ENCODE results near the gene ITGB7. TPM values are rescaled to one million over a fixed set of nuclear protein-coding genes. Genes with fewer than 3 reads are reported as not detected.

ITGB7 gene
- total and polyA plus RNA-seq, 11 donors = 0.12 to 11.6 (median 1.1) TPM

DNA sequence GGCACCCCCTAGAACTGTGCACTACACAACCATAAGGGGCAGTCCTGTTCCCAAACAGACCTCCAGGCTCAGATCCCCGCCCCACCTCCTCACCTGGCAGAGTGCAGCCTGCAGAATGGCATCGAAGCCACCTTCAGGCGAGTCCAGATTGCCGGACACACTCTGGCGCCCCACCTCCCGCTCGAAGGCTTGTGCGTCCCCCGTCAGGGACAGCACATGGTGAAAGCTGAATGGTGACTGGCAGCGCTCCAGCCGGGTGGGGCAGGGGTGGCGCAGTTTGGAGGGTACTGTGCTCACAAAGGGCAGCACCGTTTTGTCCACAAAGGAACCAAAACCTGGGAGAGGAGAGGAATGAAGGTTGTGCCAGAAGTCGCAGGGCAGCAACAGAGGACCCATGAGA is 10.6 kb downstream of the ITGB7 start:
- Histone ChIP-seq H3K4me1 (peaks cover 0 to 31% (median 6%) of the 10 kb centered on the region in 12 donors), H3K27ac (no peak overlapping the region), H3K27me3 (no peaks in the 10 kb centered on the region), H3K9me3 (no peaks in the 10 kb centered on the region), H3K4me3 (no peak overlapping the region), H3K36me3 (peaks cover 0 to 17% (median 0%) of the 10 kb centered on the region in 9 donors)
- intact Hi-C loops (cut with DNase I) = loop anchor here in 8 of 10 donors (2.0 to 5.0 kb wide), 5 partner anchors 34 to 129 kb away; no protein-coding TSS in a partner anchor
- no peak for DNase-seq
- TF ChIP-seq POLR2A (IDR thresholded peaks at IDR 0.05) = no peak
- TF ChIP-seq, protein P1, sequence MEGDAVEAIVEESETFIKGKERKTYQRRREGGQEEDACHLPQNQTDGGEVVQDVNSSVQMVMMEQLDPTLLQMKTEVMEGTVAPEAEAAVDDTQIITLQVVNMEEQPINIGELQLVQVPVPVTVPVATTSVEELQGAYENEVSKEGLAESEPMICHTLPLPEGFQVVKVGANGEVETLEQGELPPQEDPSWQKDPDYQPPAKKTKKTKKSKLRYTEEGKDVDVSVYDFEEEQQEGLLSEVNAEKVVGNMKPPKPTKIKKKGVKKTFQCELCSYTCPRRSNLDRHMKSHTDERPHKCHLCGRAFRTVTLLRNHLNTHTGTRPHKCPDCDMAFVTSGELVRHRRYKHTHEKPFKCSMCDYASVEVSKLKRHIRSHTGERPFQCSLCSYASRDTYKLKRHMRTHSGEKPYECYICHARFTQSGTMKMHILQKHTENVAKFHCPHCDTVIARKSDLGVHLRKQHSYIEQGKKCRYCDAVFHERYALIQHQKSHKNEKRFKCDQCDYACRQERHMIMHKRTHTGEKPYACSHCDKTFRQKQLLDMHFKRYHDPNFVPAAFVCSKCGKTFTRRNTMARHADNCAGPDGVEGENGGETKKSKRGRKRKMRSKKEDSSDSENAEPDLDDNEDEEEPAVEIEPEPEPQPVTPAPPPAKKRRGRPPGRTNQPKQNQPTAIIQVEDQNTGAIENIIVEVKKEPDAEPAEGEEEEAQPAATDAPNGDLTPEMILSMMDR (IDR thresholded peaks at IDR 0.05) = no peak
- WGBS, 4 donors = 84 to 88% (median 85%) methylated on average over 14 of the region's 14 CpGs
- ATAC-seq = no peak

DNA sequence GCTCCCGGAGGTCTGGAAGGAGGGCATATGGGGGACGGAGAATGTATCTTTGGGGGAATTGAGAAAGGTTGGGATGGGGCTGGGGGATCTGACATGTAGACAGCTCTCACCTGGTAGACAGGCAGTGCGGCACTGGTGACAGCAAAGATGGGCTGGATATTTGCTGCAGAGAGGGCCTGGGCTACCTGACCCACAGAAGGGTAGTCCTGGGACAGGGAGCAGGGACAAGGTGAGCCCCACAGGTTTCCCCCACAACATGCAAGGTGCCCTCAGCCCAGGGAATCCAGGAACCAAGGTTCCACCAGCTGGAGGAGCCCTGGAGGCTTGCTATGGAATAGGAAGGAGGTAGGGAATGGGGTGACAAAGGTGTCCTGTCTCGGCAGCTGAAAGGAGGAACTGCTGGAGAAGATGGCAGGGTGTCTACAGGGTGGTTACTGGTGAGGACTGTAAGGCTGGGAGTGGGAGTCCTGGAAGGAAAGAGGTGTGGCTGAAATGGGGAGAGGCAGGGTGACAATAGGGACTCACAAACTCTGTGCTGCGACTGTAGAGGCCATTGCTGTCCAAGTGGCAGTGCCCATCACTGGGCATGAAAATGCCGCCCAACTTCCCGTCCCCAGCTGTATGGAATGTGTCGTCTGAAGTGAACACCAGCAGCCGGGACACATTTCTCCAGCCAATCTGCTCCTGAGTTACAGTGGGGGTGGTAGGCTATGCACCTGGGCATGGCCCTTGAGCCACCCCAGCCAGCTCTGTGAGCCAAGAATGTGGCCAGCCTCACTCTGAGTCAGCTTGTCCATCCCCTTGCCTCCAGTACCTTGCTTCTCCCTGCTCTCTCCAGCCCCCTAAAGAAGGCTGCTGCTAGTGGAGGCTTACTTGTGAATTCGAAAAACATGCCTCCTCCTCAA is 11.3 kb downstream of the ITGB7 start:
- ATAC-seq = no peak

DNA sequence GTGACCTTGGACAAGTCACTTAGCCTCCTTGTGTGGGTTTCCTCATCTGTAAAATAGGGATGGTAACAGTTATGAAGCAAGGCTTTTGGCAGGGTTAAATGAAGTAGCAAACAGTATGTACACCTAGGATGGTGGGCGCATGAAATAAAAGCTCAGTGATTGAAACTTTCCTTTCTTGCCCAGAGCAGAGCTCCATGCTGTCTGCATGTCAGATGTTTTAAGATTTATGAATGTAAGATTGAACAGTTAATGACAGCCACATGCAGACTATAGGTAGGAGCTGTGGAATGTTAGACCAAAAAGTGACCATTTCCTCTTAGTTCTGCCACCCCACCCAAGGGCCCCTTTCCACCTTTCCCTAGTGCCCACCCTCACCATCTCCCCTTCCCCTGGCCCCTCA is 12.1 kb downstream of the ITGB7 start:
- Histone ChIP-seq H3K4me1 (peaks cover 0 to 22% (median 8%) of the 10 kb centered on the region in 12 donors), H3K9me3 (no peaks in the 10 kb centered on the region), H3K36me3 (peaks cover 0 to 33% (median 0%) of the 10 kb centered on the region in 9 donors), H3K27ac (no peak overlapping the region), H3K4me3 (no peak overlapping the region), H3K27me3 (no peaks in the 10 kb centered on the region)
- WGBS, 4 donors = 92 to 98% (median 95%) methylated on average over 1 of the region's 1 CpG
- no peak for TF ChIP-seq POLR2A (IDR thresholded peaks at IDR 0.05)
- TF ChIP-seq, protein P1 (IDR thresholded peaks at IDR 0.05) = no peak
- no peak for DNase-seq
- no peak for ATAC-seq
- intact Hi-C loops (cut with DNase I) = loop anchor here in 8 of 10 donors (2.0 to 5.0 kb wide), 4 partner anchors 33 to 128 kb away; no protein-coding TSS in a partner anchor

More for the DNA sequence above, 11.3 kb downstream of the ITGB7 start:
- no peak for DNase-seq
- intact Hi-C loops (cut with DNase I) = loop anchor here in 8 of 10 donors (2.0 to 5.0 kb wide), 6 partner anchors 33 to 129 kb away; no protein-coding TSS in a partner anchor
- TF ChIP-seq, protein P1 (IDR thresholded peaks at IDR 0.05) = no peak
- no peak for TF ChIP-seq POLR2A (IDR thresholded peaks at IDR 0.05)
- no peaks in the 10 kb centered on the region for H3K9me3 ChIP-seq
- peaks cover 0 to 25% (median 0%) of the 10 kb centered on the region in 9 donors for H3K36me3 ChIP-seq
- H3K4me1 ChIP-seq = peaks cover 0 to 24% (median 6%) of the 10 kb centered on the region in 12 donors
- no peak overlapping the region for H3K27ac ChIP-seq
- H3K4me3 ChIP-seq = no peak overlapping the region
- H3K27me3 ChIP-seq = no peaks in the 10 kb centered on the region
- WGBS, 4 donors = 86 to 90% (median 89%) methylated on average over 9 to 10 of the region's 10 CpGs
